Limb (tissue), 2 donors: Measurements from ENCODE around the gene FAHD1.
"Not testable (repeated sequence)": the region's sequence is repeated elsewhere in the genome, so short reads cannot be mapped to it uniquely, and the experiment has no call there.

Experiments
- DNase-seq, 2 donors: peaks; one replicate each; pipeline ENCODE4 v3.0.0-alpha.2; 2016; ENCODE audit errors: extremely low spot score in 2 of 2

The FAHD1 gene

GRCh38 chr16:1839554-1839953 is 12.5 kb downstream of the FAHD1 start:
- DNase-seq: no peak

DNA sequence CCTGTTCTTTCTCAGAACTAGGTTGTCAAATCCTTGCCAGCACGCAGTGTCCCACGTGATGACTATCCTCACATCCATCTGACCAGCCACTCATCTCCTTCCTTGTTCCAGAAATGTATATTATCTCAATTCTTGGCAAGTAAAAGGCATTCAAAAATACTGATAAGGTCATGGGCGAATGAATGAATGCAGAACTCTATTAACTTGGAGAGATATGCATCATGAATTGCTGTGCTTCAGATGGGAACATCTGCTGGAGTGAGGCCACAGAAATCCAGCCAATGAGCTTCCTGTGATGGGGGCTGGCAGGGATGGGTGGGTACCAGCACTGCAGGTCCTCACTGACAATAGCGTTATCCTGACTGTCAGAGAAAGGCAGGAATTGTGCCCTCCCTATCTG is 19.0 kb downstream of the FAHD1 start:
- DNase-seq: no peak

DNA sequence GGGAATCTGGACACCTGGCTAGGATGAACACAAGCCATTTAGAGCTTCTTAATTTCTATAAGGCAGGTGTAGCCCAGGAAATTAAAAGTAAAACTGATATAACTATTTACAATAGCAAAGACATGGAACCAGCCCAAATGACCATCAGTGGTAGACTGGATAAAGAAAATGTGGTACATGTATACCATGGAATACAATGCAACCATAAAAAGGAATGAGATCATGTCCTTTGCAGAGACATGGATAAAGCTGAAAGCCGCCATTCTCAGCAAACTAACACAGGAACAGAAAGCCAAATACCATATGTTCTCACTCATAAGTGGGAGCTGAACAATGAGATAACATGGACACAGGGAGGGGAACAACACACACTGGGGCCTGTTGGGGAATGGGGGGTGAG is 19.4 kb downstream of the FAHD1 start:
- DNase-seq: no peak

DNA sequence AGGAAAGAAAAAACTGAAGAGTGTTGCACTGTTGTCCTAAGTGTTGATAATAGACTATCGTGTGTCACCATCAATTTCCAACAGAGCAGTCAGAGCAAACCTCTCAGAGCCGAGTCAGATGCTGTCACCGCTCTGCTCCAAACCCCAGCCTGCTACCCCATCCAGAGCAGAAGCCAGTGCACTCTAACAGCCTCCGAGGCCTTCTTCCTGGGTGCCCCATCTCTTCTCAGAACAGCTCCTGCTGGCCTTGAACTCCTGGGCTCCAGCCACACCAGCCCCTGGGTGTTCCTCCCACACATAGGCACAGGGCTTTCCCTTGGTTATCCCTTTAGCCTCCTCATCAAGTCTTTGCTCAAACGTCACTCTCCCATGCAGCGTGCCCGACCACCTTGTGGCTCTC is 24.0 kb downstream of the FAHD1 start:
- no peak for DNase-seq

DNA sequence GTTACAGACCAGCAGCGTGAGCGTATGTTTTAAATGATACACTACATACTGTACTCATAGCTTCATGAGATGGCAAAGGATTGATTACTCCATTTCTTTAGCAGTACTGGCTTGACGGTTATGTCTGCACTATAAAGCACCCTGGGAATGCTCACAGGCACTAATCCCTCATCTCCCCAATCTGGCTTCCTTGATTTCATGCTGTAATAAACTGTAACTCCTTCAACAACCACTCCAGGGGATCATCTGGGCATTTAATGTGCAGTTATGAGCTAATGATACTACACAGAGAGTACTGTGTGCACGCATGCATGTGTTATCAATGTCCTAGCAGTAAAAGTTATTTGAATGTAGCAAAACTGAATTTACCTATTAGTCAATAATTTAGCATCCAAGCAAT is 24.8 kb downstream of the FAHD1 start:
- no peak for DNase-seq

- no peak for DNase-seq
These were observed 30.6 kb downstream of the FAHD1 start for GRCh38 chr16:1857433-1858097.

GRCh38 chr16:1858189-1858865 is 31.3 kb downstream of the FAHD1 start:
- DNase-seq: no peak

- no peak for DNase-seq
These were observed 32.6 kb downstream of the FAHD1 start for GRCh38 chr16:1859650-1860049.

GRCh38 chr16:1861730-1862129 is 34.7 kb downstream of the FAHD1 start:
- no peak for DNase-seq

DNA sequence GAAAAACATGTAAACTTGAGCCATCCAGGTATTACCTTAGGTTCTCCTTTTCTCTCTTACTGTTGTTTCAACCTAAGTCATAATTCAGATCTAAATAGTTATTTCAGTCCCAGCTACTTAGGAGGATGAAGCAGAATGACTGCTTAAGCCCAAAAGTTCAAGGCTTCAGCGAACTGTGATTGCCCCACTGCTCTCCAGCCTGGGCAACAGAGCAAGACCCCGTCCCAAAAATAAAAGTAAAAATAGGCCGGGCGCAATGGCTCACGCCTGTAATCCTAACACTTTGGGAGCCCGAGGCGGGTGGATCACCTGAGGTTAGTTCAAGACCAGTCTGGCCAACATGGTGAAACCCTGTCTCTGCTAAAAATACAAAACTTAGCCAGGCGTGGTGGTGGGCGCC is 35.4 kb downstream of the FAHD1 start:
- no peak for DNase-seq

DNA sequence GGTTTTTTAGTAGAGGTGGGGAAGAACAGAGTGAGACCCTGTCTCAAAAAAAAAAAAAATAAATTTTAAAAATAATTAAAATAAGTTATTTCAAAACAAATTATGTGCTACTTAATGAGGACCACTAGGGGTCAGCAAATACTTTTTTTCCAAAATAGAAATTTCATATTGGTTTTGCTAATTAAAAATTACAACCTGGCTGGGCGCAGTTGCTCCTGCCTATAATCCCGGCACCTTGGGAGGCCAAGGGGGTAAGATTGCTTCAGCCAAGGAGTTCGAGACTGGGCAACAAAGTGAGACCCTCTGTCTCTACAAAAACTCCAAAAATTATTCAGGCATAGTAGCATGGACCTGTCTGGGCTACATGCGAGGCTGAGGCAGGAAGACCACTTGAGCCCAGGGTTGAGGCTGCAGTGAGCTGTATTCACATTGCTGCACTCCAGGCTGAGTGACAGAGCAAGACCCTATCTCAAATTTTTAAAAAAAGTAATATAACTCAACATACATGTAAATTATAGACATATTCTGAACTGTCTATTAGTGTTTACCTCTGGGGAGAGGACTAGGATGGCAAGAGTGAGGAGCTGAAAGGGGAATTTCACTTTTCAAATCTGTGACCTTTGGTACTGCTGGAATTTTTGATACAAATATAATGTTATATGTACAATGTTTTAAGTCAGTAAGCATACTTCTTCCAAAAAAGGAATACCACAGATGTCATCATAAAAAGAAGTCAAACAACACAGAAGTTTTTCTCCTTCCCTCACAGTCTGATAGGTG is 36.9 kb downstream of the FAHD1 start:
- DNase-seq: peak; percentile 33 to 39

GRCh38 chr16:1865902-1866690 is 39.1 kb downstream of the FAHD1 start:
- no peak for DNase-seq

DNA sequence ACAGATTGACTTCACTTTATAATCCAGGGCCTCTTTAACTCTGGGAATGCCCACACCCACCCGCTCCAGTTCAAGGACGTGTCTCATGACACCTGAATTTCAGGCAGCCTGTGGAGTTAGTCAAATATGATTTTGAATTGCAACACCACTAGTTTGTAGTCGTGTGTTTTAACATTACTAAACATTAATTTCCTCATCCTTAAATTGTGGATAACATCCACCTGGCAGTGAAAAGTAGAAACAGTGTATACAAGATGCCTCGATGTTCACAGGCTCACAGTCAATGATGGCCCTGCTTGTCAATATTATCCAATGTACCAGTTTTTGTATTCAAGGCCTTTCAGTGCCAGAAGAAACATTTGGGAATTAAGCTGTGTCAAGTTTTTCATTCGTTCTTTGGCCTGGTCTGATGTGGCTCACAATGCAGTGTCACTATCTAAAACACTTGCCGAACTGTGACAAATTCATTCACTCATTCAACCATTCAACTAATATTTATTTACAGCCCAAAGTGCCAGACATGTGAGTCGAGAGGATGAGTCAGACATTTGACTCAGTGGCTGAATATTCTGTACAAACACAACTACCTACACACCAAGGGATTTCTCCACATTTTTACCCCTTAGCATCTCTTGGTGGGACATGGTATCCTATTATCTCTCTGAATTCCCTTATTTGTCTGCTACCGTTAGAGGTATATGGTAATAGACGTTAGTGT is 43.5 kb downstream of the FAHD1 start:
- DNase-seq: no peak

GRCh38 chr16:1871974-1872635 is 45.1 kb downstream of the FAHD1 start, which contains the start of gene MEIOB:
TSS of gene MEIOB (minus strand) at chr16:1872164. CDS start at chr16:1868175, 3,989 bp downstream.
- peak in 1 of 2 donors; percentile 60 for DNase-seq

GRCh38 chr16:1874854-1875253 is 47.8 kb downstream of the FAHD1 start:
- DNase-seq: no peak

- not testable (repeated sequence) for DNase-seq
These were observed 49.1 kb downstream of the FAHD1 start for GRCh38 chr16:1876066-1876465.

- DNase-seq: no peak
These were observed 49.5 kb downstream of the FAHD1 start for GRCh38 chr16:1876468-1876867.

DNA sequence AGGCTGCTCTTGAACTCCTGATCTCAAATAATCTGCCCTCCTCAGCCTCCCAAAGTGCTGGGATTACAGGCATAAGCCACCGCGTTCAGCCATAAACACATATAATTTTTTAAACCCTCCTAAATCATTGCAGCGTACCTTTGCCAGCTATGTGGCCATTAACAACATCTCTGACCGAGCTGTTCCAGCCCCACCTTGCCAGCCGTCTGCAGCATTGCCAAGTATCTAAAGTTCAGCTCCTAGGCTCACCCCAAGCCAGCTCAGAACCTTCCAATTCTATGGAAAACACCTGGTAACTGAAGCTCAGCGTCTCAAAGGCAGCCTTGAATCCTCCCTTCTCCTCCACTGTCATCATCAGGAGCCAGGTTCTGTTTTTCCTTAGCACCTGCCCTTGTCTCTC is 50.1 kb downstream of the FAHD1 start:
- DNase-seq: no peak

- DNase-seq: no peak
These were observed 50.8 kb downstream of the FAHD1 start for GRCh38 chr16:1877804-1878203.

GRCh38 chr16:1878256-1878655 is 51.2 kb downstream of the FAHD1 start:
- DNase-seq: no peak
